Fibroblast of skin of right quadriceps (primary cell): Measurements from ENCODE around the gene IFNL1.
"Not testable (repeated sequence)": the region's sequence is repeated elsewhere in the genome, so short reads cannot be mapped to it uniquely, and the experiment has no call there.

Experiments used
- DNase-seq: peaks from one replicate; pipeline ENCODE4 v3.0.0-alpha.2; 2013

Gene IFNL1

GRCh38 chr19:39308531-39309304 is 12.5 kb downstream of the IFNL1 start:
- no peak for DNase-seq

- not testable (repeated sequence) for DNase-seq
Measured at GRCh38 chr19:39309305-39309670, 13.1 kb downstream of the IFNL1 start.

- DNase-seq = no peak
Measured at GRCh38 chr19:39310558-39311311, 14.5 kb downstream of the IFNL1 start.

GRCh38 chr19:39314016-39314728 is 18.0 kb downstream of the IFNL1 start:
- no peak for DNase-seq

- DNase-seq = no peak
Measured at GRCh38 chr19:39315933-39316332, 19.7 kb downstream of the IFNL1 start.

GRCh38 chr19:39316627-39317321 is 20.6 kb downstream of the IFNL1 start:
- no peak for DNase-seq

- DNase-seq = no peak
Measured at GRCh38 chr19:39317476-39317875, 21.3 kb downstream of the IFNL1 start.

GRCh38 chr19:39318071-39318470 is 21.9 kb downstream of the IFNL1 start:
- no peak for DNase-seq

- no peak for DNase-seq
Measured at GRCh38 chr19:39318690-39319089, 22.5 kb downstream of the IFNL1 start.

GRCh38 chr19:39319098-39319891 is 23.1 kb downstream of the IFNL1 start:
- DNase-seq = no peak

GRCh38 chr19:39319892-39320248 is 23.7 kb downstream of the IFNL1 start:
- DNase-seq = no peak

GRCh38 chr19:39321117-39321831 is 25.1 kb downstream of the IFNL1 start:
- DNase-seq = no peak

- no peak for DNase-seq
Measured at GRCh38 chr19:39321832-39322176, 25.6 kb downstream of the IFNL1 start.

- no peak for DNase-seq
Measured at GRCh38 chr19:39324242-39324842, 28.1 kb downstream of the IFNL1 start.

- no peak for DNase-seq
Measured at GRCh38 chr19:39325778-39326665, 29.8 kb downstream of the IFNL1 start.

- no peak for DNase-seq
Measured at GRCh38 chr19:39327363-39328045, 31.3 kb downstream of the IFNL1 start.

- peak; percentile 64 for DNase-seq
Measured at GRCh38 chr19:39328046-39328705, 32.0 kb downstream of the IFNL1 start.

- no peak for DNase-seq
Measured at GRCh38 chr19:39329948-39330347, 33.7 kb downstream of the IFNL1 start.

- DNase-seq = no peak
Measured at GRCh38 chr19:39332293-39332692, 36.1 kb downstream of the IFNL1 start.
